ENCODE data around the gene AKAP6. TPM values are rescaled to one million over a fixed set of nuclear protein-coding genes. Genes with fewer than 3 reads are reported as not detected.

The AKAP6 gene
- total RNA-seq, 1 experiment from 2014 or later, result 2.3 TPM

- BruUV-seq (replicated peaks), result no TSS peak
- Mint-ChIP-seq H3K9me3 (ENCODE audit: unreplicated experiment) (no peaks in the 10 kb centered on the region), H3K4me3 (ENCODE audit: unreplicated experiment) (no peak overlapping the region), H3K27me3 (ENCODE audit: insufficient read depth, unreplicated experiment) (no peaks in the 10 kb centered on the region), H3K27ac (ENCODE audit: low read depth, unreplicated experiment) (no peak overlapping the region), H3K4me1 (ENCODE audit: insufficient read depth, unreplicated experiment) (no peaks in the 10 kb centered on the region), H3K36me3 (ENCODE audit: insufficient read depth, unreplicated experiment) (no peaks in the 10 kb centered on the region)
- intact Hi-C loops (cut with micrococcal nuclease), result no loop called here
- DNase-seq (ENCODE audit: unreplicated experiment), result peak; percentile 3
- CTCF ChIA-PET, result interaction anchor here (0.6 to 2.7 kb wide), 16 partner anchors 9 to 880 kb away, joined by 3 to 13 read pairs (median 6); no protein-coding TSS in a partner anchor
- TF ChIP-seq CTCF (IDR thresholded peaks at IDR 0.05; ENCODE audit: unreplicated experiment), result no peak
- POLR2A ChIA-PET, result interaction anchor here (0.6 to 3.3 kb wide), 12 partner anchors 21 to 486 kb away, joined by 3 to 22 read pairs (median 7); partner anchors contain the start of gene ARHGAP5
Measured at GRCh38 chr14:32559048-32559447, 229.9 kb downstream of the AKAP6 start.

- Mint-ChIP-seq H3K9me3 (ENCODE audit: unreplicated experiment) (no peaks in the 10 kb centered on the region), H3K4me3 (ENCODE audit: unreplicated experiment) (no peak overlapping the region), H3K4me1 (ENCODE audit: insufficient read depth, unreplicated experiment) (peaks cover 5% of the 10 kb centered on the region), H3K27me3 (ENCODE audit: insufficient read depth, unreplicated experiment) (no peaks in the 10 kb centered on the region), H3K36me3 (ENCODE audit: insufficient read depth, unreplicated experiment) (no peaks in the 10 kb centered on the region), H3K27ac (ENCODE audit: low read depth, unreplicated experiment) (no peak overlapping the region)
- BruUV-seq (replicated peaks), result no TSS peak
- POLR2A ChIA-PET, result interaction anchor here (0.6 to 3.3 kb wide), 22 partner anchors 10 to 1394 kb away, joined by 3 to 22 read pairs (median 5); partner anchors contain the start of genes ARHGAP5, HEATR5A and RNU6-8
- CTCF ChIA-PET, result interaction anchor here (0.6 to 2.7 kb wide), 31 partner anchors 8 to 1996 kb away, joined by 3 to 13 read pairs (median 4); no protein-coding TSS in a partner anchor
- TF ChIP-seq CTCF (IDR thresholded peaks at IDR 0.05; ENCODE audit: unreplicated experiment), result no peak
- intact Hi-C loops (cut with micrococcal nuclease), result no loop called here
- DNase-seq (ENCODE audit: unreplicated experiment), result peak; percentile 27
Measured at GRCh38 chr14:32559590-32559989, 230.5 kb downstream of the AKAP6 start.

- peak; percentile 77 for TF ChIP-seq CTCF (IDR thresholded peaks at IDR 0.05; ENCODE audit: unreplicated experiment)
- Mint-ChIP-seq H3K4me1 (ENCODE audit: insufficient read depth, unreplicated experiment) (peaks cover 10% of the 10 kb centered on the region), H3K9me3 (ENCODE audit: unreplicated experiment) (no peaks in the 10 kb centered on the region), H3K36me3 (ENCODE audit: insufficient read depth, unreplicated experiment) (no peaks in the 10 kb centered on the region), H3K4me3 (ENCODE audit: unreplicated experiment) (no peak overlapping the region), H3K27me3 (ENCODE audit: insufficient read depth, unreplicated experiment) (no peaks in the 10 kb centered on the region), H3K27ac (ENCODE audit: low read depth, unreplicated experiment) (no peak overlapping the region)
- intact Hi-C loops (cut with micrococcal nuclease), result loop anchor here (1.0 to 5.0 kb wide), 8 partner anchors 91 to 1903 kb away; no protein-coding TSS in a partner anchor
- CTCF ChIA-PET, result interaction anchor here (0.6 to 2.7 kb wide), 30 partner anchors 8 to 1997 kb away, joined by 3 to 13 read pairs (median 4); no protein-coding TSS in a partner anchor
- peak; percentile 85 for DNase-seq (ENCODE audit: unreplicated experiment)
- POLR2A ChIA-PET, result interaction anchor here (0.6 to 3.3 kb wide), 23 partner anchors 11 to 1394 kb away, joined by 3 to 22 read pairs (median 5); partner anchors contain the start of genes ARHGAP5, HEATR5A and RNU6-8
- BruUV-seq (replicated peaks), result no TSS peak
Measured at GRCh38 chr14:32560209-32560857, 231.2 kb downstream of the AKAP6 start.

- ChIA-PET CTCF (interaction anchor here (0.5 to 2.7 kb wide), 2 partner anchors 11 to 1529 kb away, joined by 3 to 8 read pairs; no protein-coding TSS in a partner anchor), POLR2A (interaction anchor here (1.7 to 3.3 kb wide), 3 partner anchors 89 to 1104 kb away, joined by 5 to 22 read pairs (median 7); no protein-coding TSS in a partner anchor)
- intact Hi-C loops (cut with micrococcal nuclease), result loop anchor here (2.0 to 5.0 kb wide), 3 partner anchors 179 to 1904 kb away; no protein-coding TSS in a partner anchor
- Mint-ChIP-seq H3K27ac (ENCODE audit: low read depth, unreplicated experiment) (no peak overlapping the region), H3K4me3 (ENCODE audit: unreplicated experiment) (no peak overlapping the region), H3K9me3 (ENCODE audit: unreplicated experiment) (no peaks in the 10 kb centered on the region), H3K27me3 (ENCODE audit: insufficient read depth, unreplicated experiment) (no peaks in the 10 kb centered on the region), H3K36me3 (ENCODE audit: insufficient read depth, unreplicated experiment) (no peaks in the 10 kb centered on the region), H3K4me1 (ENCODE audit: insufficient read depth, unreplicated experiment) (peaks cover 13% of the 10 kb centered on the region)
- no peak for DNase-seq (ENCODE audit: unreplicated experiment)
- BruUV-seq (replicated peaks), result no TSS peak
- TF ChIP-seq CTCF (IDR thresholded peaks at IDR 0.05; ENCODE audit: unreplicated experiment), result no peak
Measured at GRCh38 chr14:32561520-32561919, 232.4 kb downstream of the AKAP6 start.
